Mucosa of gallbladder (tissue), 1 donor: Measurements from ENCODE around the gene AOPEP. TPM values are rescaled to one million over a fixed set of nuclear protein-coding genes. Genes with fewer than 3 reads are reported as not detected.

Experiments
- DNase-seq: peaks from one replicate; pipeline ENCODE4 v3.0.0-alpha.2; 2020; ENCODE audit warnings: low spot score
- total RNA-seq: library from RNA; stranded (reverse); gene quantifications from one replicate; pipeline ENCODE4 v1.2.1, GENCODE V29; 2021
- donor health status: DM: no; HTN: no; CAD: no.

The AOPEP gene
- total RNA-seq, 1 donor from 2014 or later: 105 TPM

DNA sequence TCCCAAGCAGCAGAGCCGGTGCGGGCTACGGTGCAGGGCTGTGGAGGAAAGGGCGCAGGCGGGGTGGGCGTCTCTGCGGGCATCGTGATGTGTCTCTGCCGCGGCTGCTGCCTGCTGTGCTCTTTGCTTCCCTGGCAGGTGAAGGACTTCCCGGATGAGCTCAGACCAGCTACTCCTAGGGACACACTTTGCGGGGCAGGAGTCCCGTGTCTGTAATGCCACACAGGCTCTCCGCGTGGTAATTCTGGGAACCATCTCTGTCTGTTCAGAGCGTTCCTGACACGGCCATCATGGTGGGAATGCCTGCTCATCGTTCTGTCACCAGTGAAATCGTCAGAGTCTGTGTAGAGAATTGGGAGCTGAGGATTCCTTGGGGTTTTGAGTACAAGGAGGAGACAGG lies 355.5 kb downstream of the AOPEP start:
- DNase-seq: no peak

DNA sequence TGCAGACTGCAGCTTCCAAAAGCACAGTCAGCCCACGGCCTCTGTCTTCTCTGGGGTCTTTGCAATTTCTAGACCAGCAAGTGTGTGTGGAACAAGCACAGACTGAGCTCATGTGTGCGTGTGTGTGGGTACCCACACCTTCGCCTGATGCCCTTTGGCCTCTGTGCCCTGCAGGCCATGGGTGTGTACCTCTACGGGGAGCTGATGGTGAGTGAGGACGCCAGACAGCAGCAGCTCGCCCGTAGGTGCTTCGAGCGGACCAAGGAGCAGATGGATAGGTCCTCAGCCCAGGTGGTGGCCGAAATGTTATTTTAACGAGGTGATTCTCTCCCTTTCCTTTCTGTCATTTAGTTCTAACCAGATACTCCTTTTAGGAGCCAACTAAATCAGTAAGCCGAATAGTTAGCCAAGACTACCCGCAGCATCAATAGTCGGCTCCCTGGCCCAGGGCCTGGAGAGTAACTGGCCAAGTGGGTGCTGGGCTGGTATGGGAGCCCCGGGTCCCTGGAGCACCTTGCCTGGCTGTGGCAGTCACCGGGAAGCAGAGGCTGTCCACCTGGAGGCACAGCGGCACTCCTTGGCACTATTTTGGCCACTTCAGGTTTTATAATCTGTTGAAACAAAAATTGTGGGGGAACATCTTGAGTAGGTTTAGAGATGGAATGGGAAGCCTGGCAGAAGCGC lies 356.0 kb downstream of the AOPEP start:
- no peak for DNase-seq

DNA sequence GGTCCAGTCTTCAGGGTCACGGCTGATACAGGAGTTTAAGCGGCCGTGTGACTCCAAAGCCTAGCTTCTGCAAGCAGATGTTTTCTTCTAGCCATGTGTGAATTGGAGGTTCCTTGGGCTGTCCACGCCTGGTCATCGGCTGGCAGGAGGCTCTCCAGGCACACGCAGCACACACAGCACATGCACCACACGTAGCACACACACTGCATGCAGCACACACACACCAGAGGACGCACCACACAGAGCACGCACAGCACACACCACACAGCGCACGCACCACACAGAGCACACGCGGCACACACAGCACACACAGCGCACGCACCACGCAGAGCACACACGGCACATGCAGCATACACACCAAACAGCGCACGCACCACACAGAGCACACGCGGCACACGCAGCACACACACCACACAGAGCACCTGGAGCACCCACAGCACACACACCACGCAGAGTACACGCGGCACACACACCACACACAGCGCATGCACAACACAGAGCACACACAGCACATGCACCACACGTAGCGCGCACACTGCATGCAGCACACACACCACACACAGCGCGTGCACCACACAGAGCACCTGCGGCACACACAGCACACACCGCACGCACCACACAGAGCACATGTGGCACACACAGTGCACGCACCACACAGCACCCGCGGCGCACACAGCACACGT lies 356.7 kb downstream of the AOPEP start:
- no peak for DNase-seq

DNA sequence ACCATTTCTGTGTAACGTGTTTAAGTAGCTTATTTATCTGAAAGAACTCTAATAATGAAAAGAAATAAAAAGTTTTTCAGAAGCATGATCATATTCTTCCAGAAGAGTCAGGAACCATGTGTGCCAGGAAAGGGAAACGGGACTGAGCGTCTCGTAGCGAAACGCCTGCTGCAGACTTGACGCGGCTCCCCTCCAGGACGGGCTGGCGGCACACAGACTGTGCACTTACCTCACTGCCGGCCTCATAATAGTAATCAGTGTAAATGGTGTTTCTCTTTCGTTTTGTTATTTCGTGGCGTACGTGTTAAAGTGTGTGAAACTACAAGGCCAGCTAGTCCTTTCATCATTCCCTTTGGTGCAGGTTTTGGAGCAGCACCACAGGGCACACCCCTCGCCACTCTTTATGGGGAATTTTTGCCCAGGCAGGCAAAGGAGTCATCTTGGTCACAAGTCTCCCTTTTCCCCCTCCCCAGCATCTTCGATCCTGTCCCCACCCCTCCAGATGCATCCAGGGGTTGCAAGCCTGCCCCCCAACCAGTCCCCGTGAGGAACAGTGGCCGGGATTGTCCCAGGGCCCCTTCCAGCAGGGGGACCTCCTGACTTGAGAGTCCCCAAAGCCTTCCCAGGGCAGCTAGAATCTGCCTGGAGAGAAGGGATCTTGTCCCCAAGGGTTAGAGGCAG lies 357.9 kb downstream of the AOPEP start:
- DNase-seq: no peak

DNA sequence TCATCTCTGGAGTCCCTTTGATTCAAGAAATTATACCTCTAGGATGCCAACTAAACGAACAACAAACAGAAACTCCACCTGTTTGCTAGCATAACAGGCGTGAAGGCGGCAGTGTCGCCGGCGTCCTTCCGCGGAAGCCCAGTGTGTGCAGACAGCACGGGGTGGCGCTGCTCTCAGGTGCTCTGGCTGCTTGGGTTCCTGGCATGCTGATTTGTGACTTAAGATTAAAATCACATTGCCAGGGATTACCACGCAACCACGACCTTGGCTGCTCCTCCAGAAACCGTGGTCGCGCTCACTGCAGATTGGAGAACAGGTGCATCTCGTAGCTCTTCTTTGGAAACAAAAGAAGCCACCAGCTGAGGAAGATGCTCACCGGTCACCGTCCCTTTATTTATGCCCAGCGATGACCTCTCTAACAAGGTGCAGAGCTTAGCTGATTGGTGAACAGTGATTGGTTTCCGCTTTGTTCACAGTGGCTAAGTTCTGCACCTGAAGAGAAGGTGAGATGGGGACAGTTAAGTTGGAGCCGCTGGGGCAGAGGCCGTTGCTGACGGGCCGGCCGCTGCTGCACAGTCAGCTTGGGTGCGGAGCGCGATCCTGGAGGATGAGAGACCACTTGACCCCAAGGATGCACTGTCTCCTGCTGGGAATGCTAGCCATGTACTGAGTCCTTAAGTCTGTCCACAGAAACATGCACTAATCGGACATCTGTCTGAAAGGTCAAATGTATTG lies 358.7 kb downstream of the AOPEP start:
- no peak for DNase-seq

DNA sequence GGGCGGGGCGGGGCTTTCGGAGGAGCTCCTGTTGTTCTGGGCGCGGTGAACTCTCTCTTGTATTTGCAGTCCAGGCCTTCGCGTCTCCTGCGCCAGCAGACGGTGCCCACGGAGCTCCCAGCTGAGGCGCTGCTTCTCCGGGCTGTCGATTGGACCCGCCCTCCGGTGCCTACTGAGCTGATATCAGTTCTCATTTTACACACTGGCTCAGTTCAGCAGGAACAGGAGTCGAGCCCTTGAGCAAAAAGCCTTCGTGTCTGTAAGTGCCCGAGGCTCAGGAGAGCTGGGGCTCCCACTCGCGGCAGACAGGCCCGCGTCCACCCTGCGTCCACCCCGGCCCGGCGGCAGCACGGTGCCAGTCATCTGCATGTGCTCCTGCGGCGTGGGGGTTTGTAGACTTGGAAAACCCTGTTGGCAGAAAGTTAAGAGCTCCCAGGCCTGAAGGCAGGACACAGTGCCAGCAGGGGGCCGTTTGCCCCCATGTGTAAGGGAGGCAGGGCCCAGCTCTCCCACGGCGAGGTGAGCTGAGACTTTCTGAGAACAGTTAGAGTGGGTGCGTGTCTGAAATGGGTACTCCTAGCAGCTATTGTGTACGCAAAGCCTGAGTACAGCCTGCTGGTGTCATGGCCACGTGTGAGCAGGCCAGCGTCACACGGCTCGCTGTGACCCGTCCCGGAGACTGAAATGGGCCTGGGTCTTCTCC lies 359.5 kb downstream of the AOPEP start:
- peak; percentile 57 for DNase-seq

DNA sequence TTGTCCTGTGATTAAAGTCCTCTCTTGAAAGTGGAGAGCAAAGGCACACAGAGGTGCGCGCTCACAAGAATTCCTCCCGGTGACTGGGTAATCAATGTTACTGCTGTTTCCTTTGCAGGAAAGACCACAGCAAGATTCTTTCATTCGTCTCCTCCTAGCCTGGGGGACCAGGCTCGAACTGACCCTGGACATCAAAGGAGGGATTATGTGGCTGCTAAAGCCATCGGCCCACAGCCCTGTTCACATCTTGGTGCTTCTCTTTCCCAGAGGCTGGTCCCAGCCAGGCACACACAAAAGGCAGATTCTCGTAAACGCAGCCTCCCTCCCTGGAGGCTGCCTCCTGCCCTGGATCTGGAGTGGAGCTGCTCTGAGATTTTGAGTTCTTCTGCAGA lies 360.1 kb downstream of the AOPEP start:
- DNase-seq: no peak

DNA sequence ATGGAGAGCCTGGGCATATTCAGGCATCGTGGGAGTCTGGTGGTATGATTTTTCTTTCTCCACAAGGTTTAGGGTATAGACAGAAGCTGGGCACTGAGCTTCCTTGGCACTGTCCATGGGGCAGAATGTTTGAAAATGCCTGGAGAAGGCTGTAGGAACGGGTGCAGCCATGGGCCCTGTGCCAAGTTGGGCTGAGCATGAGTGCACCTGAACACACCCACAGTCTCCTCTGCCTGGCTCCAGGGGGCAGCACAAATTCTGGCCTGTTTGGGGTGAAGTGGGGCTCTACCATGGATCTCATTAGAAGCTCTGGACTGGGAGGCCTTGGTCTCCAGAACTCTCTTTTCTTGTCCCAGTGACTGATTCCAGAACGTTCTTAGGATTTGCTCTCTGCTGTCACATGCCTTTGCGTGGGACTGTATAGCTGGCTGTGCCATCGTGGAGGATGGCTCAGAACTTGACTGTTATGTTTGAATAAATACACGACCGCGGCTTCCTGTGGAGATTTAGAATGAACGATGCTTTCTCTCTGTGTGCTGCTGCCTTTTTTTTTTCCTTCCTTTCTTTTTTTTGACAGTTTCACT lies 361.3 kb downstream of the AOPEP start:
- DNase-seq: no peak

DNA sequence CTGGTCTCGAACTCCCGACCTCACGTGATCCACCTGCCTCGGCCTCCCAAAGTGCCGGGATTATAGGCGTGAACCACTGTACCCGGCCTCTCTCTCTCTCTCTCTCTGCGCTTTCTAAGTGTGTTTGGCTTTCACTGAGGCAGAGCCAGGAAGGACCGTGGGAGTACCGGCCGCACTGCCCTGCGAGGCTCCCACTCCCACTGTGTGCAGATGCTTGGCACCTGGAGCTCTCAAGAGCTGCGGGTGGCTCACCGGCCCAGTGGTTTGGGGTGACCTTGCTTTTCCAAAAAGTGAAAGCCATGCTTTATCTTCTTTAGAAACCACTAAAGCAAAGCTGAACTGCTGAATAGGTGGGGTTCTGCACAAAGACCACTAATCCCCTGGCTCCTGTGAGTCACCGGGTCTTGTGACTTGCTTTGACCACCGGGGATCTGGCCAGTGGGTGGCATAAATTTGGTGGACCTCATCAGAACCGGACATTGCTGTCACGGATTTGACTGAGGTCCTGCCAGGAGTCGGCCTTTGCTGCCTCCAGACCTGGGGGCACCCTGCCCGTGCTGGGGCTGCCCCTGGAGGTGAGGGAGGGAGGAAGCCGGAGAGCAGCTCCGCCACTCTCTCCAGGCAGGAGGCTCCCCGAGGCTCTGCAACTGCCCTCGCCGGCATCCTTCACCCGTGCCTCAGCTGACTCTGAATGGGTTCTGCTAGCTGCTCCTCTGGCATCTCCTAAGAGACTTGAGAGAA lies 362.1 kb downstream of the AOPEP start:
- no peak for DNase-seq

DNA sequence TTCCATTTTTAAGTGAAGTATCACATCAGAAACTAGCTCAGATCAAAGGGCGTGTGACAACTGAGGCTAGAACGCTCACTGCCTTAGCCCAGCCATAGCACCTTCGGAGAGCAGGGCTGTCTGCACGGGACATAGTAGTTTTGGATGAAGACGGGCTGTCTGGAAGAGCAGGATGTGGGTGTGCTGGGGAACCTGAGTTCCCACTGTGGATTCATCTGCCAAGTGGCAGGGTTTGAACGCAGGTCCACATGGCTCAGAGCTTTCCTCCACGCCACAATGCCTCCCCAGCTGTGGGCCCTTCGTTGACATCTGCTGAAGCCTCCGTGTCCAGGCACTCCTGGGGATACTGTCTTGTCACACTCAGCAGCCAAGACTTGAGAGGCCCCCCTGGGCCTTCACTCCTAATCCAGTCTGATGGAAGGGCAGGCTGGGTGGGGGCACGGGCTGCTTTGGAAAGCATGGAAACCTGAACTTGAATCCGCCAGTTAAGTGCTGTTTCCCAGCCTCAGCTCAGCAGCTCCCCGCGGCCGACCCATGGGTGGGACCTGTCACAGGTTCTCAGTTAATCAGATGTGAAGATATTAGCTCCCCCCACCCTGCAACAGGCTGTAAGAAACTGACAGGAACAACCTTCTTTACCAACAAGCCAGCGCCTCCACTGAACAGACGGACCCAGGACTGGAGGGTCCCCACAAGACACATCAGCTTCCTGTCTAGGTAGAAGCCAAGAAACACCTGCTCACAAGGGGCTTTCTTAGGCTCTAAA lies 362.9 kb downstream of the AOPEP start:
- DNase-seq: no peak

DNA sequence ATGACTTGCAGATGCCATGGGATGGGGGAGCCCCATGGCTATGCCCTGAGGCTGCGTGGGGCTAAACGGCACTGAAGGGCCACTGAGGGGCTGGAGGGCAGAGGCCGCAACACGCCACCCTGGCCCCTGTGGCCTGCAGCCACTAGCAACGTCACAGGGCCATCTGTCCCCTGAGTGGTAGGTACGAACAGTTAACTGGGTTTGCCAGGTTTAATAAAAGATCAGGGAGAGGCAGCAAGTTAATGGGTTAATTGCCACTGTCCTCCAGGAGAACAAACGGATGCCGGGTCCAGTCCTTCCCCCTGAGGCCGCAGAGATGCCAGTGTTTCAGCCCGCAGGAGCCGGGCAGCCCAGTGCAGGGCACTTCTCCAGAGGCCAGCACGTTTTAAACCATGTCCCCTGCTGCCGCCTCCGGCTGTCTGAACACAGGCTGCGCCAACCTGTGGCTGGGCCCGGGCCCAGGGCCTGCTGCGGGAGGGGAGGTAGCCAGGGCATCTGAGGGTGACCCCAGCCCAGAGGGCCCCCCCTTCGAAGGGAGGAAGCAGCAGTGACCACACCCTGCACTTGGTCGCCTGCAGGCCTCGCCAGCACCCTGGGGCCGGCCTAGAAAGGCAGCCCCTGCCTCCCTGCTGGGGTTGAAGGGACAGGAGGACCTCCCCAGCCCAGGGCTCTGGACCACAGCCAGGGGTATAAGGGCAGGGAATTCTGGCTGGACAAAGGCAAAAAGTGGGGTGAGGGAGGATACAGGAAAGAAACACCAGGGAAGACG lies 363.7 kb downstream of the AOPEP start:
- peak; percentile 50 for DNase-seq

DNA sequence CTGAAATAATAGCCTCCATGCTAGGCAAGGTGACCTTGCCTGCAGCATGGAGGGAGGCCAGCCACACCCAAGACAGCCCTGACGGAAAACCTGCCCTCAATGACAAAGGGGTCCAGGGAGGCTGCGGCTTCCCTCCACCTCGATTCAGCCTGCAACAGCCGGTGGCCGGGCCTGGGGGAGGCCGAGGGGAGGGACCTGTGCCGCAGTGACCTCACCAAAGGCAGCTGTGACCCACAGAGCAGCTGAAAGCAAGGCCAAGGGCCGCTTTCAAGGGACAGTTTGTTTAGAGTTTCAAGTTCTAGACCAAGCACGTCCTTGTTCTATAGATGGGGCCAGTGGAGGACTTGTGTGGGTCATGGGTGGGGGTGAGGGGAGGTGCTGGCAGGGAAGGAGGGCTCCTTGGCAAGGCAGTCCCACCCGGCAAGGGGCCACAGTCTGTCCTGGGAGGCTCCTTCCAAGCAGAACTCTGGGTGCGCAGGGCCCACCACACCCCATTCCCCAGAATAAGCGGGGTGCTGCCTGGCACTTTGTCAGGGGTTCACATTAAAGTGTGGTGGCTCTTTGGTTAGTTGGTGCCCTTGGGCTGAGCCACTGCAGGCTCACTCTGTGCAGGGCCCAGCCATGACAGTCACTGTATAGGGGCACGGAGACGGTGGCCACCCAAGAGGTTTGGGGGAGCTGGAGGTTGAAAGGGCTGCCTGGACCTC lies 364.5 kb downstream of the AOPEP start:
- no peak for DNase-seq

DNA sequence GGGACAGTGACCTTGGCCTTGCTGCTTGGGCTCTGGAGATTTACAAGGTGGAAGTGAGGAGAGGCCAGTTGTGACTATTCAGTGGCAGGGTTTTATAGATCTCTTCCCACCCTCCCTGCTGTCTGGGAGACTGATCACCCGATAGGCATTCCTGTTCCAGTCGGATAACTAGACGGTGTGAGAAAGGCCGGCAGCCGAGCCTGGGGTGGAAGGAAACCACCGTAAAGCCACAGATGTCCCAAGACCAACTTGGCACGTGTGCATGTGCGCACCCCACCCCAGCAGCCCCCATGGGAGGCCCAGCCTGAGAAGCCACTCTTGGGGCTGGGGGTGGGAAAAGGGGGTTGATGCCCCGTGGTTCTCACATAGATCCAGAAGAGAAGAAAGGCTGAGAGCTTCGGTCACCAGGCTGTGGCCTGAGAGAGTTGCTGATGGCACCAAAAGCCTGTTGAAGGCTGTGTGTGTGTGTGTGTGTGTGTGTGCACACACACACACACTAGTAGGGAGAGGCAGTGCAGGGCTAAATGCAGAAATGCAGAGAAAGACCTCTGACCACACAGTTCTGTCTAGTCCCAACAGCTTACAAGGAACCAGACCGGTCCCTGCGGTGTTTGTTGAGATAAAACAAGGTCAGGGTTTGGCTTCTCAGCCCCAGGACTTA lies 365.2 kb downstream of the AOPEP start:
- no peak for DNase-seq

DNA sequence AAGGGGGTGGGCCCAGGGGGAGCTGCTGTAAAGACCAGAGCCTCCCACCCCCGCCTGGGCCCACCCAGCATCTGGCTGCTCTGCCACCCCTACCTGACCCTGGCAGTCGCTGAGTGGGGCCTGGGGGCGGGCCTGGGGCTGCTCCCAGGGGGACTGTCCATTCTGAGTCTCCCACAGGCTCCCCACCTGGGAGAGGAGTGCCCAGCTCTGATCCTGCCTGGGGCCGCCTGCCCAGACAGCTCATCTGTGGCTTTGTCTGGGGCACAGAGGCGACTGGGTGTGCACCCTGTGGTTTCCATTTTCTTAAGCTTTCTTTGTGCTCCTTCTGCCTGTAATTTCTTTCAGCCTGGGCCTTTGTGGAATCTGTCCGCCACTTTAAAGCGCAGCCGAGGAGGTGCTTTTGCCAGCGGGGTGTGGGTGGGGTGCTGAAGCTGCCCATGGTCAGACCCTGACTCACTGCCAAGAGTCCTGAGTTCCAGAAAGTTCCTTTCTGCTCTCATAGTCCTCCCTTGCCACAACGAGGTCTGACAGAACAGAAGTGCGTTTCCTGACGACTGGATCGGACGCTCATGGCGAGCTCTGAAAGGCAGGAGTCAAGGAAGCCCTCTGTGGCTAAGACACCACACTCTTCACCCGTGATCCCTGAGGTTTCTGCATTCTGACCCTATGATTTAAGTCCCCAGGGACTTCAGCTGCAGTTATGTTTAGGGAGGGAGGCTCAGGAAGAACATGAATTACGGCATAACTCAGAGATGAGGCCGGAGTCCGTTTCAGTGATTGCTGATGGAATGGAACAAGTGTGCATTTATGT lies 366.0 kb downstream of the AOPEP start:
- no peak for DNase-seq

DNA sequence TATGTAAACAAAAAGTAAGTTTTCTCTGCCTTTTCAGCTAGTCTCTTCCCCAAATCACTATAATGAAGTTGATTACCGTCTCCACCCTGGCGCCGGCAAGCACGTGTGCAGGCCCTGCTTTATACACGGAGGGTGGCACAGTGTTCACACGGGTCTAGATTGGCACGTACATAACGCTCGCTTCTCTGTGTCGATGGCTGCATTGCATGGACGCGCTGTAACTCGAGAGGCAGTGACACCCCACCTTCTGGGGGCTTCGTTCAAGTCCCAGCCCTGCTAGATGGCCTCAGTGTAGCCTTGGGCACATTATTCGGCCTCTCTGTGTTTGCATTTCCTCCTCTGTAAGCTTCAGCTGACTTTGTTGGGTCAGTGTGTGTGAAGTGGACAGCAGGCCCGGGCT lies 367.1 kb downstream of the AOPEP start:
- DNase-seq: no peak

DNA sequence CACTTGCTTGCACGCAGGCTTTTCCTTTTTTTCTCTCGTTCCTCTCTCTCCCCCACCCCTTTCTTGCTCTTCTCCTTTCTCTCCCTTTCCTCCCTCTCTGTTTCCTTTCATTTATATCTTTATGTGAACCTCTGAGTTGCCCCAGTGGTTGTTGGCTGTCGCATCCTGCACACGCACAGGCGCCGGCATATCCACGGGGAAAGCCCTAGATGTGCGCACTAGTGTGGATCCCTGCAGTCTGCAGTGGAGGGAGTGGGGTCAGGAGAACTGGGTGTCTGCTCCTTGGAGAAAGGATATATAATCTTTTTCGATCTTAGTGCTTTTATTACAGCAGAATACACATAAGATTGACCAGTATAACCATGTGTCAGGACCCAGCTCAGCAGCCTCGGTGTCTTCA lies 367.5 kb downstream of the AOPEP start:
- DNase-seq: no peak
